ENCODE measurements around the gene HTR2C.
"Not testable (repeated sequence)": the region's sequence is repeated elsewhere in the genome, so short reads cannot be mapped to it uniquely, and the experiment has no call there.

The HTR2C gene

GRCh38 chrX:114606619-114607018, 22.7 kb downstream of the HTR2C start:
- H3K27me3 ChIP-seq (ENCODE audit: control insufficient read depth, insufficient read depth, low read length); H3K9me3 ChIP-seq (ENCODE audit: control insufficient read depth, low read depth, low read length); H3K27ac ChIP-seq (ENCODE audit: low read length); H3K36me3 ChIP-seq (ENCODE audit: control insufficient read depth, low read depth, low read length): not testable (repeated sequence)
- peak overlapping the region; percentile 75 for H3K4me3 ChIP-seq (ENCODE audit: low read length)
- H3K9ac ChIP-seq (ENCODE audit: low read length): peak overlapping the region; percentile 75
- H3K4me1 ChIP-seq (ENCODE audit: control insufficient read depth, low read depth, low read length): peaks cover 27% of the 10 kb centered on the region

DNA sequence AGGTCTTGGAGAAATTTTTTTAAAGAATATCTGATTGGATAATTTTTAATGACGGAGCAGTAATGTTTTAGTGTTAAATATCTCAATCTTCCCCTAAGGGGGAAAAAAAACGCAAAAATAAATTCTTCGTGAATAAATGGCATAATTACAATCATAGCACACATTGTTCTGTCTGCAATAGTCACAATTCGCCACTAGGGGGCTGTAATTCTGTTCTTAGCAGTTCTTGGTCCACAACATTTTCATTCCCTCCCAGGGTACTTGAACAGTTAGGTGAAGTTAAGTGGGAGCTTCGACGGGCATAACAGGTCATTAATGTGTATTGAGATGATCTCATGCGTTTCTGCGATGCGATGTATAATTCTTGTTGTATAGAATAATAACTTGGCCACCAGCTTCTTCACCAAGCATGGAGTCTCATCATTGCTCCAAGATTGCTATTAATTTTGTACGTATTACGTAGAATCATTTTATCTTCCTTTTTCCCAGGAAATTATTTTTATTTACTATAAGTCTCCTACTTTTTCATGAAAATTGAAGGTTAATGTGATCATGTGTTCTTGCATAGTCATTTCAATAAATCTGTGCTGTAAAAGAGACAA, 27.2 kb downstream of the HTR2C start:
- Histone ChIP-seq H3K27me3 (ENCODE audit: control insufficient read depth, insufficient read depth, low read length) (no peaks in the 10 kb centered on the region), H3K9ac (ENCODE audit: low read length) (no peak overlapping the region), H3K9me3 (ENCODE audit: control insufficient read depth, low read depth, low read length) (no peaks in the 10 kb centered on the region)

DNA sequence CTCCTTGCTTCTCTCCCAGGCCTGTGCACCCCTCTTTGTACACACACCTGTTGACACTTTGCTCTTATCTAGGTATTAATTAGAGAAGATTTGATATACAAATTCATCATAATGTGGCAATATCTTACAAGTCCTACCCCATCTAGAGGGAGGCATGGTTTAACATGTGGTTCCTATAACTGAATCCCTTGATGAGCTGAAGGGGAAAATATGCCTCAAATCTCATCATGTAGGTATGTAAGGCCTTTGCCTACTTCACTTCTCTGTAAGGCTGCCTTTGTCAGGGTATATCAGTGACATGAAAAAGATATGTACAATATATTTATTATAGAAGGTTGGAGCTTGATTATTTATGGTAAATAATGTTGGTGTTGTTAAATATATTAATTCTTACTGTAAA, 31.9 kb downstream of the HTR2C start:
- Histone ChIP-seq H3K36me3 (ENCODE audit: control insufficient read depth, low read depth, low read length) (no peaks in the 10 kb centered on the region), H3K9ac (ENCODE audit: low read length) (no peak overlapping the region), H3K27ac (ENCODE audit: low read length) (no peak overlapping the region), H3K4me1 (ENCODE audit: control insufficient read depth, low read depth, low read length) (peaks cover under 1% of the 10 kb centered on the region), H3K27me3 (ENCODE audit: control insufficient read depth, insufficient read depth, low read length) (no peaks in the 10 kb centered on the region), H3K9me3 (ENCODE audit: control insufficient read depth, low read depth, low read length) (no peaks in the 10 kb centered on the region), H3K4me3 (ENCODE audit: low read length) (no peak overlapping the region)

More for the DNA sequence above, 27.2 kb downstream of the HTR2C start:
- Histone ChIP-seq H3K36me3 (ENCODE audit: control insufficient read depth, low read depth, low read length) (no peaks in the 10 kb centered on the region), H3K27ac (ENCODE audit: low read length) (no peak overlapping the region), H3K4me3 (ENCODE audit: low read length) (no peak overlapping the region), H3K4me1 (ENCODE audit: control insufficient read depth, low read depth, low read length) (peaks cover 27% of the 10 kb centered on the region)

DNA sequence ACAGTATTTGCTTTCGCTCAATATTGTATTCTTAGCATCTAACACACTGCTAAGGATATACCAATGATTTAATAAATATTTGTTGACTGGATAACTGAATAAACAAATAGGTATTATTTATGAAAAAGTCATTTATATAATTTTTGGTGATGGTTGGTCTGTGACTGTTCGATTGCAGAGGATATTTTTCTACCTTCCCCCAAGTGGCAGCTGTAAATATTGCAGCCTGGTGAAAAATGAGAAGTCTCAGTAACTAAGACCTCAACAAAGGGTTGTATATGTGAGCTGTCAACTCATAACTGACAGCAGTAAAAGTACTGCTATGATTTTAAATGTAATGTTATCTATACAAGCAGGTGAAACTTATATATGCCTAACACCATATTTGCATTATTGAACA, 36.0 kb downstream of the HTR2C start:
- H3K27ac ChIP-seq (ENCODE audit: low read length): no peak overlapping the region
- H3K36me3 ChIP-seq (ENCODE audit: control insufficient read depth, low read depth, low read length): no peaks in the 10 kb centered on the region
- no peaks in the 10 kb centered on the region for H3K4me1 ChIP-seq (ENCODE audit: control insufficient read depth, low read depth, low read length)
- H3K9me3 ChIP-seq (ENCODE audit: control insufficient read depth, low read depth, low read length): no peaks in the 10 kb centered on the region
- H3K27me3 ChIP-seq (ENCODE audit: control insufficient read depth, insufficient read depth, low read length): no peaks in the 10 kb centered on the region
- no peak overlapping the region for H3K4me3 ChIP-seq (ENCODE audit: low read length)
- no peak overlapping the region for H3K9ac ChIP-seq (ENCODE audit: low read length)

GRCh38 chrX:114626323-114626722, 42.4 kb downstream of the HTR2C start:
- Histone ChIP-seq H3K27me3 (ENCODE audit: control insufficient read depth, insufficient read depth, low read length) (no peaks in the 10 kb centered on the region), H3K9ac (ENCODE audit: low read length) (no peak overlapping the region), H3K4me3 (ENCODE audit: low read length) (no peak overlapping the region)

DNA sequence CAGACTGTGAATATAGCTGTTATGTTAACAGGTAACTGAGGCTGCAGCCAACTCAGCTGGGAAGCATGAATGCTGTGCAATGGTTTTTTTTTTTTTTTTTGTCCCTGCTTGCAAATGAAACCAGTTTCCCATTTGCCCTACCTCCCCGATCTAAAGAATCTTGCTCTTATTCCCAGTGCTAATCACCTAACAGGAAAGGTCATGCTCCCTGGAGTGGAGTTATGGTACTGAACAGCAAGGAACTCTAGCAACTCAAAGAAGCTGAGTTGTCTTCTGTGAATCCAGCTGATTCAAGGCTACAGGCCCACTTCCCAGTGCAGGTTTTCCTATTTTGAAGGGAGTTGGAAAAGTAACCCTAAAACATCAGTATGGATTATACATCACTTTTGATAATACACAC, 52.1 kb downstream of the HTR2C start:
- Histone ChIP-seq H3K4me1 (ENCODE audit: control insufficient read depth, low read depth, low read length) (peaks cover 22% of the 10 kb centered on the region), H3K27me3 (ENCODE audit: control insufficient read depth, insufficient read depth, low read length) (no peaks in the 10 kb centered on the region), H3K9me3 (ENCODE audit: control insufficient read depth, low read depth, low read length) (no peaks in the 10 kb centered on the region), H3K4me3 (ENCODE audit: low read length) (peak overlapping the region; percentile 9), H3K36me3 (ENCODE audit: control insufficient read depth, low read depth, low read length) (no peaks in the 10 kb centered on the region), H3K9ac (ENCODE audit: low read length) (no peak overlapping the region), H3K27ac (ENCODE audit: low read length) (no peak overlapping the region)

More at GRCh38 chrX:114626323-114626722, 42.4 kb downstream of the HTR2C start:
- no peaks in the 10 kb centered on the region for H3K4me1 ChIP-seq (ENCODE audit: control insufficient read depth, low read depth, low read length)
- no peak overlapping the region for H3K27ac ChIP-seq (ENCODE audit: low read length)
- H3K9me3 ChIP-seq (ENCODE audit: control insufficient read depth, low read depth, low read length): no peaks in the 10 kb centered on the region
- no peaks in the 10 kb centered on the region for H3K36me3 ChIP-seq (ENCODE audit: control insufficient read depth, low read depth, low read length)

DNA sequence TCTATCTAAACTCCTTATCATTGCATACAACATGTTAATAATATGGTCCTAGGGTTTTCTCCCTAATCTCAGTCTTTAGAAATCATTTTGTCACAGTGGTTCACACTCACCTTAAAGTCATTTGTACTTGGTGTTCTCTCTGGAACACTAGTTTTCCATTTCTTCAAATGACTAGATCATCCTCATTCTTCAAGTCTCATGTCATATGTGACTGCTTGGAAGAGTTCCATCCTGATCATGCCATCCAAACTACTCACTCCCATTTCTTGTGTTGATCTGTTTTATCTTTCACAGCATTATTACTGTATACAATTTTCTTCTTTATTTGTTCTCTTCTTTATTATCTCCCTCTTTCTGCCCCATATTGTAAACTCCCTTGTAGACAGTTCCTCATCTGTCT, 66.5 kb downstream of the HTR2C start:
- Histone ChIP-seq H3K27ac (ENCODE audit: low read length) (no peak overlapping the region), H3K36me3 (ENCODE audit: control insufficient read depth, low read depth, low read length) (no peaks in the 10 kb centered on the region), H3K4me1 (ENCODE audit: control insufficient read depth, low read depth, low read length) (no peaks in the 10 kb centered on the region), H3K27me3 (ENCODE audit: control insufficient read depth, insufficient read depth, low read length) (no peaks in the 10 kb centered on the region), H3K9me3 (ENCODE audit: control insufficient read depth, low read depth, low read length) (no peaks in the 10 kb centered on the region), H3K9ac (ENCODE audit: low read length) (no peak overlapping the region), H3K4me3 (ENCODE audit: low read length) (no peak overlapping the region)

GRCh38 chrX:114675365-114675764, 91.5 kb downstream of the HTR2C start:
- H3K9me3 ChIP-seq (ENCODE audit: control insufficient read depth, low read depth, low read length): no peaks in the 10 kb centered on the region
- no peaks in the 10 kb centered on the region for H3K4me1 ChIP-seq (ENCODE audit: control insufficient read depth, low read depth, low read length)
- no peak overlapping the region for H3K4me3 ChIP-seq (ENCODE audit: low read length)
- no peaks in the 10 kb centered on the region for H3K36me3 ChIP-seq (ENCODE audit: control insufficient read depth, low read depth, low read length)
- H3K27ac ChIP-seq (ENCODE audit: low read length): no peak overlapping the region
- H3K9ac ChIP-seq (ENCODE audit: low read length): no peak overlapping the region
- H3K27me3 ChIP-seq (ENCODE audit: control insufficient read depth, insufficient read depth, low read length): no peaks in the 10 kb centered on the region

- H3K4me3 ChIP-seq (ENCODE audit: low read length); H3K27ac ChIP-seq (ENCODE audit: low read length); H3K36me3 ChIP-seq (ENCODE audit: control insufficient read depth, low read depth, low read length); H3K27me3 ChIP-seq (ENCODE audit: control insufficient read depth, insufficient read depth, low read length); H3K9ac ChIP-seq (ENCODE audit: low read length); H3K4me1 ChIP-seq (ENCODE audit: control insufficient read depth, low read depth, low read length); H3K9me3 ChIP-seq (ENCODE audit: control insufficient read depth, low read depth, low read length): not testable (repeated sequence)
Observed at GRCh38 chrX:114700533-114700932, 116.6 kb downstream of the HTR2C start.

- H3K4me1 ChIP-seq (ENCODE audit: control insufficient read depth, low read depth, low read length): no peaks in the 10 kb centered on the region
Observed at GRCh38 chrX:114709406-114709805, 125.5 kb downstream of the HTR2C start.

DNA sequence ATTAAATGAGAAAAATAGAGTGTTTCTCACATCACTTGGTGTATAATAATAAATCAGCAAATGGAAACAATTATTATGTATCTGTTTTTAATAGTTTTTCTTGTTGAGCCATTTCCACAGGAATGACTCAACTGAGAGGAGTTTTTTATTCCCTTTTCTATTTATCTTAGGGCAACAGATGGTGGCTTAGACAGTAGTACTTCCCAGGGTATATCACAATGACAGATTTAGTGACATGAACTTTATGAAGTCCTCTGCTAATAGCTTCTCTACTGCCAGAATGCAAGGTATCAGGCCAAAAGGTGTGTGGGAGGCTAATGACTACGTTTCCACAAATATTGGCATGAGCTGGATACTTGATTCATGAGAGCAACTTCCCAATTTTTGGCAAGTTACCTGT, 126.7 kb downstream of the HTR2C start:
- no peaks in the 10 kb centered on the region for H3K36me3 ChIP-seq (ENCODE audit: control insufficient read depth, low read depth, low read length)
- H3K9ac ChIP-seq (ENCODE audit: low read length): no peak overlapping the region
- H3K27ac ChIP-seq (ENCODE audit: low read length): no peak overlapping the region
- no peak overlapping the region for H3K4me3 ChIP-seq (ENCODE audit: low read length)
- no peaks in the 10 kb centered on the region for H3K27me3 ChIP-seq (ENCODE audit: control insufficient read depth, insufficient read depth, low read length)
- no peaks in the 10 kb centered on the region for H3K4me1 ChIP-seq (ENCODE audit: control insufficient read depth, low read depth, low read length)
- H3K9me3 ChIP-seq (ENCODE audit: control insufficient read depth, low read depth, low read length): no peaks in the 10 kb centered on the region

More at GRCh38 chrX:114709406-114709805, 125.5 kb downstream of the HTR2C start:
- no peak overlapping the region for H3K4me3 ChIP-seq (ENCODE audit: low read length)
- H3K9me3 ChIP-seq (ENCODE audit: control insufficient read depth, low read depth, low read length): no peaks in the 10 kb centered on the region
- no peaks in the 10 kb centered on the region for H3K27me3 ChIP-seq (ENCODE audit: control insufficient read depth, insufficient read depth, low read length)
- H3K36me3 ChIP-seq (ENCODE audit: control insufficient read depth, low read depth, low read length): no peaks in the 10 kb centered on the region
- no peak overlapping the region for H3K27ac ChIP-seq (ENCODE audit: low read length)
- H3K9ac ChIP-seq (ENCODE audit: low read length): no peak overlapping the region

DNA sequence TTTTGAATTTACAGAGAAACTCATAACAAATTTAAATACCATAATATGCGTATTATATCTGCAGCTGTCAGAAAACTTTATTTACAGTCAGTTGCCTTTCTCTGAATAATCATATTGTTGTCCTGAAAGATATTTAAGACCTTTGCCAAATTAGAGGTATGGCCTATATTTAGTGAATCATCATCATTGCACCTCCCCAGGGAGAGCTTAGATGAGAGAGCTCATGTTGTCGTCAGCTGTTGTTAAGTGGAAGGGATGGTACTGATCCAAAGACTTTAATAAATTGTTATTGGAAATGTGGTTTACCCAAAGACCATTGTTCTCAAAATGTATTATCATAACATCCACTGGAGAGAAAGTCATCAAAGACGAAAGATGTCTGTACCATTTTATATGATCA, 128.6 kb downstream of the HTR2C start:
- Histone ChIP-seq H3K4me1 (ENCODE audit: control insufficient read depth, low read depth, low read length) (no peaks in the 10 kb centered on the region), H3K4me3 (ENCODE audit: low read length) (no peak overlapping the region), H3K27ac (ENCODE audit: low read length) (no peak overlapping the region), H3K27me3 (ENCODE audit: control insufficient read depth, insufficient read depth, low read length) (no peaks in the 10 kb centered on the region), H3K9me3 (ENCODE audit: control insufficient read depth, low read depth, low read length) (no peaks in the 10 kb centered on the region), H3K36me3 (ENCODE audit: control insufficient read depth, low read depth, low read length) (no peaks in the 10 kb centered on the region), H3K9ac (ENCODE audit: low read length) (no peak overlapping the region)
